ENCODE results near the gene GPR107. TPM values are rescaled to one million over a fixed set of nuclear protein-coding genes. Genes with fewer than 3 reads are reported as not detected.

Gene GPR107
- total and polyA plus RNA-seq, 2 donors (not counting 1 experiment from before 2014, with no cell fraction given): 10.4 to 28.1 TPM

GRCh38 chr9:130043654-130044623, 9.8 kb upstream of the GPR107 start:
- H3K79me2 ChIP-seq (ENCODE audit: control insufficient read depth, insufficient read depth, low read length): peaks cover 59% of the 10 kb centered on the region
- peak overlapping the region; percentile 73 for H2AFZ ChIP-seq (ENCODE audit: insufficient read depth, low read depth, low read length, poor library complexity, severe bottlenecking)
- intact Hi-C loops (cut with micrococcal nuclease): loop anchor here (1.0 to 5.0 kb wide), 4 partner anchors 9 to 1688 kb away; partner anchors contain the start of genes C9orf78, GPR107, TOR1A and USP20
- H3K4me1 ChIP-seq (ENCODE audit: control insufficient read depth in 2 of 2, insufficient read depth in 2 of 2, low read length in 2 of 2): peaks cover 45 to 53% of the 10 kb centered on the region in 2 donors
- peak overlapping the region; percentile 60 to 97 (median 95) for H3K4me3 ChIP-seq (ENCODE audit: control extremely low read depth in 1 of 5, extremely low read depth in 1 of 5, insufficient read depth in 1 of 5, low read depth in 2 of 5, low read length in 4 of 5)
- peaks cover 57% of the 10 kb centered on the region for H3K4me1 Mint-ChIP-seq
- ChIA-PET CTCF (interaction anchor here (0.6 to 1.6 kb wide), 7 partner anchors 27 to 1896 kb away, joined by 3 to 6 read pairs (median 4); no protein-coding TSS in a partner anchor), POLR2A (interaction anchor here (0.9 to 7.7 kb wide), 7 partner anchors 10 to 155 kb away, joined by 3 to 107 read pairs (median 5); partner anchors contain the start of gene GPR107)
- H3K4me3 Mint-ChIP-seq: peak overlapping the region; percentile 97
- H3K27ac ChIP-seq (ENCODE audit: low read length in 2 of 2): peak overlapping the region; percentile 57 to 63
- no peaks in the 10 kb centered on the region for H3K9me3 Mint-ChIP-seq (ENCODE audit: insufficient read depth)
- no peaks in the 10 kb centered on the region for H3K27me3 Mint-ChIP-seq
- H4K20me1 ChIP-seq (ENCODE audit: control insufficient read depth, insufficient read depth, low read length, poor library complexity, severe bottlenecking): peaks cover 12% of the 10 kb centered on the region
- TF ChIP-seq CTCF (IDR thresholded peaks at IDR 0.05): no peak
- H3K4me2 ChIP-seq (replicated peaks; ENCODE audit: low read depth, low read length, poor library complexity, severe bottlenecking): peak overlapping the region; percentile 96
- no peaks in the 10 kb centered on the region for H3K9me3 ChIP-seq (ENCODE audit: control extremely low read depth in 1 of 3, control insufficient read depth in 2 of 3, insufficient read depth in 1 of 3, low read length in 2 of 3)
- no peaks in the 10 kb centered on the region for H3K36me3 ChIP-seq (replicated peaks in 1 of 2; ENCODE audit: control extremely low read depth in 1 of 2, control insufficient read depth in 1 of 2, extremely low read depth in 1 of 2, insufficient read depth in 2 of 2, low read length in 1 of 2)
- ATAC-seq (ENCODE audit: low read depth): no peak
- peak overlapping the region; percentile 97 for H3K9ac ChIP-seq (ENCODE audit: low read length)
- peak overlapping the region; percentile 97 for H3K27ac Mint-ChIP-seq
- no peaks in the 10 kb centered on the region for H3K27me3 ChIP-seq (replicated peaks in 1 of 4; ENCODE audit: control extremely low read depth in 1 of 4, control insufficient read depth in 3 of 4, insufficient read depth in 4 of 4, low read length in 3 of 4)
- WGBS (ENCODE audit: insufficient coverage): 45% methylated on average over 33 of the region's 37 CpGs
- DNase-seq: no peak
